ENCODE measurements around the gene ISCU. TPM values are rescaled to one million over a fixed set of nuclear protein-coding genes. Genes with fewer than 3 reads are reported as not detected.

The ISCU gene
- polyA plus RNA-seq, 1 donor (not counting 4 experiments of a cell fraction or from before 2014, with no cell fraction given): 106 TPM

- Histone ChIP-seq H3K9ac (ENCODE audit: control insufficient read depth, extremely low read depth, insufficient read depth, low read length) (no peak overlapping the region), H3K36me3 (ENCODE audit: control insufficient read depth in 2 of 2, extremely low read depth in 1 of 2, insufficient read depth in 2 of 2, low read length in 2 of 2) (no peaks in the 10 kb centered on the region), H3K4me2 (ENCODE audit: control insufficient read depth, extremely low read depth, insufficient read depth, low read depth, low read length) (no peak overlapping the region), H2AFZ (ENCODE audit: control insufficient read depth, low read length) (no peak overlapping the region), H3K9me1 (ENCODE audit: control insufficient read depth, extremely low read depth, insufficient read depth, low read length) (no peaks in the 10 kb centered on the region), H3K27me3 (ENCODE audit: control insufficient read depth, extremely low read depth, insufficient read depth, low read length) (peaks cover 4% of the 10 kb centered on the region), H3K79me2 (ENCODE audit: control insufficient read depth, insufficient read depth, low read length) (no peaks in the 10 kb centered on the region), H4K20me1 (ENCODE audit: control insufficient read depth, extremely low read depth, insufficient read depth, low read length) (no peaks in the 10 kb centered on the region), H3K9me3 (ENCODE audit: control insufficient read depth, low read depth, low read length) (no peaks in the 10 kb centered on the region), H3K4me3 (ENCODE audit: control insufficient read depth in 2 of 3, extremely low read depth in 1 of 3, insufficient read depth in 2 of 3, low read depth in 1 of 3, low read length in 3 of 3) (no peak overlapping the region), H3K4me1 (ENCODE audit: control insufficient read depth, extremely low read depth, insufficient read depth, low read length) (peaks cover 6% of the 10 kb centered on the region), H3K27ac (ENCODE audit: control insufficient read depth, insufficient read depth, low read length) (no peak overlapping the region)
- dilution Hi-C loops (cut with MboI; ENCODE audit: extremely low pct_ligation_motif_present, low sequenced_read_pairs): no loop called here
- DNase-seq (ENCODE audit: low read depth, low spot score) (no peak), FAIRE-seq (no peak)
- TF ChIP-seq EZH2 (IDR thresholded peaks at IDR 0.05; ENCODE audit: low read length): no peak
- TF ChIP-seq CTCF (optimal IDR thresholded peaks at IDR 0.05 in 1 of 3, IDR thresholded peaks at IDR 0.05 in 1 of 3, conservative IDR thresholded peaks at IDR 0.05 in 1 of 3; ENCODE audit: extremely low read depth in 1 of 3, insufficient read depth in 2 of 3, low read length in 3 of 3): no peak
Observed at GRCh38 chr12:108609537-108610335, 47.3 kb downstream of the ISCU start.

- no peak overlapping the region for H3K27ac ChIP-seq (ENCODE audit: control insufficient read depth, insufficient read depth, low read length)
Observed at GRCh38 chr12:108610336-108610815, 48.0 kb downstream of the ISCU start.

More at GRCh38 chr12:108610336-108610815, 48.0 kb downstream of the ISCU start:
- FAIRE-seq (no peak), DNase-seq (ENCODE audit: low read depth, low spot score) (no peak)
- H3K27me3 ChIP-seq (ENCODE audit: control insufficient read depth, extremely low read depth, insufficient read depth, low read length): no peaks in the 10 kb centered on the region
- H2AFZ ChIP-seq (ENCODE audit: control insufficient read depth, low read length): no peak overlapping the region
- H3K4me2 ChIP-seq (ENCODE audit: control insufficient read depth, extremely low read depth, insufficient read depth, low read depth, low read length): no peak overlapping the region
- TF ChIP-seq EZH2 (IDR thresholded peaks at IDR 0.05; ENCODE audit: low read length): no peak
- TF ChIP-seq CTCF (optimal IDR thresholded peaks at IDR 0.05 in 1 of 3, IDR thresholded peaks at IDR 0.05 in 1 of 3, conservative IDR thresholded peaks at IDR 0.05 in 1 of 3; ENCODE audit: extremely low read depth in 1 of 3, insufficient read depth in 2 of 3, low read length in 3 of 3): no peak
- no peak overlapping the region for H3K4me3 ChIP-seq (ENCODE audit: control insufficient read depth in 2 of 3, extremely low read depth in 1 of 3, insufficient read depth in 2 of 3, low read depth in 1 of 3, low read length in 3 of 3)
- H3K9me1 ChIP-seq (ENCODE audit: control insufficient read depth, extremely low read depth, insufficient read depth, low read length): no peaks in the 10 kb centered on the region
- no peaks in the 10 kb centered on the region for H4K20me1 ChIP-seq (ENCODE audit: control insufficient read depth, extremely low read depth, insufficient read depth, low read length)
- dilution Hi-C loops (cut with MboI; ENCODE audit: extremely low pct_ligation_motif_present, low sequenced_read_pairs): no loop called here
- peaks cover 6% of the 10 kb centered on the region for H3K4me1 ChIP-seq (ENCODE audit: control insufficient read depth, extremely low read depth, insufficient read depth, low read length)
- H3K9ac ChIP-seq (ENCODE audit: control insufficient read depth, extremely low read depth, insufficient read depth, low read length): no peak overlapping the region
- H3K36me3 ChIP-seq (ENCODE audit: control insufficient read depth in 2 of 2, extremely low read depth in 1 of 2, insufficient read depth in 2 of 2, low read length in 2 of 2): no peaks in the 10 kb centered on the region
- no peaks in the 10 kb centered on the region for H3K9me3 ChIP-seq (ENCODE audit: control insufficient read depth, low read depth, low read length)
- H3K79me2 ChIP-seq (ENCODE audit: control insufficient read depth, insufficient read depth, low read length): no peaks in the 10 kb centered on the region

Measured in keratinocyte (primary cell).